GM11168 (cell line): ENCODE data around the gene TMEM138.

ENCODE experiments used
- in situ Hi-C: fragments of 300-500 bp; cut with MboI; formaldehyde crosslinking; loops from one replicate; pipeline ENCODE4 v1.12.0; 2022; ENCODE audit warnings: low sequenced_read_pairs; ENCODE audit not compliant: unreplicated experiment

Gene TMEM138

GRCh38 chr11:61340979-61341378 lies 21.2 kb upstream of the TMEM138 start:
- in situ Hi-C loops: no loop called here

GRCh38 chr11:61341706-61342105 lies 20.5 kb upstream of the TMEM138 start:
- in situ Hi-C loops: no loop called here

- in situ Hi-C loops: no loop called here
Measured at GRCh38 chr11:61342207-61342803, 19.9 kb upstream of the TMEM138 start.

- in situ Hi-C loops: no loop called here
Measured at GRCh38 chr11:61343792-61344745, 18.1 kb upstream of the TMEM138 start.

DNA sequence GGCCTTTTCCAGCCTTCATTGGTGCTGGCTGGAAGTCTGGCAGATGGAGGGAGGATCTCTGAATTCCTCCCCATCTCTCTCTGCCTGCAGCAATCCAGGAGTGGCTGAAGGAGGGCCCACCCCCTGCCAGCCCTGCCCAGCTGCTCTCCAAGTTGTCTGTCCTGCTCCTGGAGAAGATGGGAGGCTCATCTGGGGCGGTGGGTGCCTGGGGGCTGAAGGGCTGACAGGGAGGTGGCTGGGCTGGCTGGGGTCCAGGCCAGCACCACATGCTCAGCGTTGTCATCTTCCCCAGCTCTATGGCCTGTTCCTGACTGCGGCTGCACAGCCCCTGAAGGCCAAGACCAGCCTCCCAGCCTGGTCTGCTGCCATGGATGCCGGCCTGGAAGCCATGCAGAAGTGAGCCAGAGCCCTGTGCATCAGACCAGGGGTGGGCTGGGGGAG lies 17.0 kb upstream of the TMEM138 start:
- in situ Hi-C loops: no loop called here

- in situ Hi-C loops: no loop called here
Measured at GRCh38 chr11:61345954-61346843, 16.0 kb upstream of the TMEM138 start.

- in situ Hi-C loops: no loop called here
Measured at GRCh38 chr11:61347916-61348461, 14.2 kb upstream of the TMEM138 start.

DNA sequence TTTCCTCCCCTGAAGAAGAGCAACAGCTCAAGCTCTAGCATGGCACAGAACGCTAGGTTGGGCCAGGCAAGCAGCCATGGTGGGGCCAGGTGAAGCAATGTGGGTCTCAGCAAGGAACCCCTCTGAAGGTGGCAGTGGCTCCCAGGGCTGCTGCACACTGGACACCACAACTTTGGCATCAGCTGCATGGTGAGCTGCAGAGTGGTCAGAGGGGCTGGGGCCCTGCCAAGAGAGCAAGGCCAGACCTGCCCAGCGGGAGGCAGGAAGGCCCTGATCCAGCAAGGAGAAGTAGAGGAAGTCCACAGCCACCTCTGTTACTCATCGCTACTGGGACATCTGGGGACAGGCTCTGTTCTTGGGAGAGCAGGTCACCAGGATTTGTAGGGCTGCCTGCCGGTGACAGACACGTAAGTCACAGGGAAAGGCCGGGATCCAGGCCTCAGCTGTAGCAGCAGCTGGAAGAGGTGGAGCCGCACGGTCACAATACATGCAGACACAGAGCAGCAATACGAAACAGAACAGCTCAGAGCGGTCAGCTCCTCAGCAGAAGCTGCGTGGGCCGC lies 12.9 kb upstream of the TMEM138 start:
- in situ Hi-C loops: no loop called here

DNA sequence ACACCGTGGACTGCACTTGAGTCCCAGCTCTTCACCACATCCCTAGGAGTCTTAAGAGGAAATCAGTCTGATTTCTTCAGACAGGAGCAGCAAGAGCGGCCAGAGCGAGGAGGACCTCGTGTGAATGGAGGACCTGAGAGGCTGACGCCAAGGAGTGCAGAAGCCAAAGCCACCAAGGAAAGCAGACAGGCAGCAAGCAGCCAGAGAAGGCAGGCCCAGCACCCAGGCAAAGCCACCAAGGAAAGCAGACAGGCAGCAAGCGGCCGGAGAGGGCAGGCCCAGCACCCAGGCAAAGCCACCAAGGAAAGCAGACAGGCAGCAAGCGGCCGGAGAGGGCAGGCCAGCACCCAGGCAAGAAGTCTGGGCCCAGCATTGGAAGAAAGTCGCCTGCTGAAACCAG lies 12.3 kb upstream of the TMEM138 start:
- in situ Hi-C loops: no loop called here

DNA sequence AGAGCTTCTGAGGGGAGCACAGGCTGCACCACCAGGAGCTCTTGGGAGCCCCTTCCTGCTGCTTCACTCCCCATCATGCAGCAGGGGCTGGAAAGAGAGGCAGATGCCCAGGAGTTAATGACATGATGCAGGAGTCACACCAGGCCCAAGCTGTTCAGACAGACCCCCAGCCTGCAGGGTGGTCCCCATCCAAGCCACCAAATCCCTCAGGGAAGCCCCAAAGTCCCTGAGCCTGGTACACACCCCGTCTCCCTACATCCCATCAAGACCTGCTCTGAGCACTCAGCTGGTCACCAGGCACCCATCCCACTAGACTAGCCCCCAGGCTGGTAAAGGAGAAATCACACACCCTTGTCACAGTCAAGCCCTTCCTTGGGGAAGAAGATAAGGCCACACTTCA lies 11.8 kb upstream of the TMEM138 start:
- in situ Hi-C loops: no loop called here

- in situ Hi-C loops: no loop called here
Measured at GRCh38 chr11:61350803-61351202, 11.4 kb upstream of the TMEM138 start.

GRCh38 chr11:61352038-61352437 lies 10.1 kb upstream of the TMEM138 start:
- in situ Hi-C loops: no loop called here

DNA sequence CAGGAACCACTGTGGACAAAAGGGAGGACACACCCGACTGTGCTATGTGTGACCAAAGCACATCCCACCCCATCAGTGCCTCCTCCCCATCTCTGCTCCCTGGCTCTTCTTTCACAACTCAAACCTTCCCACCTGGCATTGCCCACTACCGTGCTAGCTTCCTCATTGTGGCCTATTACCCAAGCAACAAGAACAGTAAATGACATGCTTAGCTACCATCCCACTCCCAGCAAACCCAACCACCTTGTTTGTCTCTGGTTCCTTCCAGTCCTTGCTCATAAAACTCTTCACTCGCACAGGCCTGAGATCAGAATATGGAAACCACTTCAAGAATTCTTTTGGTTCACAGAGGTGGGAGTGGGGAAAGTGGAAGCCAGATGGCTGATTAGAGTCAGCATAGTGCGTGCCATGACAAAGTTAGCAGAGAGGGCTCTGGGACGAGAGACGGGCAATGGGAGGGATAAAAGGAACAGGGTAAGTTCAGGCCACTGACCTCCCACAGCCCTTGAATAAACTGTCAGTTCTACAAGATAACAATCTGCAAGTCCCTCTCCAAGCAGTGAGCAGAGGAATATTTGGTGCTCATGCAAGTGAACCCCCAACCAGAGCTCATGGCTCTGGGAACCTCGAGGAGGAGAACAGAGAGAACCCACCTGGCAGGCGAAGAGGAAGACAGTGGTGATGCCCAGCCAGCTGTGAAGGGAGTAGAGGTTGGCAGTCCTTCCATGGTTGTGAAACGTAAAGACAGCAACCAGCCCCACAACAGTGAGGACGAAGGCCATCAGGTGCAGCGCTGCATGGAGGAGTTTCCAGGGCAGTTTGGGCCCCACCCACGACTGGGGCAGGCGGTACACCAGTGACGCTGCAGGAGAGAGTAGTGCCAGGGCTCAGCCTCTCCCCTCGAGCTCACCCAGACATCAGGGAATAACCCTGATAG lies 8.8 kb upstream of the TMEM138 start:
- in situ Hi-C loops: no loop called here

DNA sequence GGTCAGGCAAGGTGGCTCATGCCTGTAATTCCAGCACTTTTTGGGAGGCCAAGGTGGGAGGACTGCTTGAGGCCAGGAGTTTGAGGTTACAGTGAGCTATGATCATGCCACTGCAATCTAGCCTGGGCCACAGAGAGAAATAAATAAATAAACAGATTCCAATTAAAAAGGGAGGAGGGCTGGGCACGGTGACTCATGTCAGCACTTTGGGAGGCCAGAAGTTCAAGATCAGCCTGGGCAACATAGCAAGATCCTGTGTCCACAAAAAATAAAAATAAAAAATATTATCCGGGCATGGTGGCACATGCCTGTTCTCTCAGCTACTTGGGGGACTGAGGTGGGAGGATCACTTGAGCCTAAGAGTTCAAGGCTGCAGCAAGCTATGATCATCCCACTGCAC lies 8.0 kb upstream of the TMEM138 start:
- in situ Hi-C loops: no loop called here

DNA sequence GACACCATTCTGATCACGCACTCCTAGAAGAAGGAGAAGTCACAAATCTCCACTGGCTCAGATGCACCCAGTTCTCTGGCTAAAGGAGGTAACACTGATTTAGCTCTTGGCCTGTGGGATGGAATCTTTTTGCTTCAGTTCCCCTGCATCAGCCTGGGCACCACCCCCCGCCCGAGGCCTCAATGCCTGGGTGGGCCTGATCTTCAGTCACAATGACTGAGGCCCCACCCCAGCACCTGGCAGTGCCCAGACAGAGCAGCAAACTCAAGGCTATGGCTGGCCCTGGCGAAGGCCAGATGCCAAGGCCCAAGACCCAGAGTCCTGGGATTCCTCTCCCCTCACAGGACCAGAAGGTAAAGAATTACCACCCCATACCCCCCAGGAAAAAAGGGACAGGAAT lies 5.5 kb upstream of the TMEM138 start:
- in situ Hi-C loops: no loop called here

DNA sequence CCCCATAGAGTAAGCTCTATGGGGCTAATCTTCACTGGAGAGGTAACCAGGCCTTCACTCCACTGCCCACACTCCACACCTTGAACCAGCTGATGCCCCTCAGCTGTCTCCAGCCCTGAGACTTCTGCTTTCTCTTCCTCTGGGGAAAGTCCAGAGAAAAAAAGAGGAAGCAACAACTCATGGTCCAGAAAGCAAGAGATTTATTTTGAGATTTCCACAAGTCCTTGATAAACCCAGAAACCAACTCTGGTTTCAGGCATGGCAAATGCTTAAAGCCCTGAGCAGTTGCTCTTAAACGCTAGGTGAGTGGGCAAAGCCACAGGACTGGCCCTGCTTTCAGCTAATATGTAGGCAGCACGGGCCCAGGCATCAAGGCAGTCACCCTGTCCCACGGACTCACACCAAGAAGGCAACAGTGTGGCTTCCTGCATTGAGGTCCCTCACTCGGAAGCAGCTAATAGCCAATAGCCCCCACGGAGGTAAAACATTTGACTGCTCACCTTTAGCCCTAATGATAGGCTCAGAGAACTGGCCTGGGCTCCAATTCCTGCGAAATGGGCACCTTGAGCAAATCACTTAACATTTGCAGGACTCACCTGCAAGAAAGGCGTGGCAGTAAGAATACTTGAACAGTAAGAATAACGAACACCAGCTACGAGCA lies 4.8 kb upstream of the TMEM138 start:
- in situ Hi-C loops: no loop called here

- in situ Hi-C loops: no loop called here
Measured at GRCh38 chr11:61357894-61358239, 4.3 kb upstream of the TMEM138 start.

- in situ Hi-C loops: no loop called here
Measured at GRCh38 chr11:61358566-61358965, 3.6 kb upstream of the TMEM138 start.

- in situ Hi-C loops: no loop called here
Measured at GRCh38 chr11:61359516-61359915, 2.7 kb upstream of the TMEM138 start.
